H9 (cell line): ENCODE data around the gene C9orf72. TPM values are rescaled to one million over a fixed set of nuclear protein-coding genes. Genes with fewer than 3 reads are reported as not detected.

Experiments used
- DNase-seq: peaks from one replicate; pipeline ENCODE4 v3.0.0-alpha.2; 2017
- H2AFZ ChIP-seq: one replicate; pipeline ENCODE4 v1.6.1; 2013; ENCODE audit warnings: mild to moderate bottlenecking, low read length, control low read depth, moderate library complexity
- H2AK5ac ChIP-seq: 2 replicates; pipeline ENCODE4 v1.6.1; 2013; ENCODE audit warnings: low read length, control low read depth, mixed read lengths; ENCODE audit not compliant: insufficient read length
- H2BK120ac ChIP-seq: one replicate; pipeline ENCODE4 v1.6.1; 2013; ENCODE audit warnings: low read depth, mild to moderate bottlenecking, low read length, control low read depth, inconsistent platforms; ENCODE audit not compliant: poor library complexity, severe bottlenecking
- H2BK12ac ChIP-seq: 2 replicates; pipeline ENCODE4 v1.6.1; 2013; ENCODE audit warnings: low read length, control low read depth, mixed read lengths, low read depth; ENCODE audit not compliant: insufficient read length
- H2BK15ac ChIP-seq: 2 replicates; pipeline ENCODE4 v1.6.1; 2013; ENCODE audit warnings: low read depth, low read length, control low read depth
- H2BK20ac ChIP-seq: one replicate; pipeline ENCODE4 v1.6.1; 2013; ENCODE audit warnings: low read depth, mild to moderate bottlenecking, low read length, control low read depth, inconsistent platforms; ENCODE audit not compliant: poor library complexity, severe bottlenecking
- H2BK5ac ChIP-seq: 2 replicates; pipeline ENCODE4 v1.6.1; 2013; ENCODE audit warnings: low read length, control low read depth, mixed read lengths; ENCODE audit not compliant: insufficient read length
- H3K14ac ChIP-seq: 2 replicates; pipeline ENCODE4 v1.6.1; 2013; ENCODE audit warnings: low read length, control low read depth; ENCODE audit not compliant: insufficient read depth
- H3K18ac ChIP-seq: 2 replicates; pipeline ENCODE4 v1.6.1; 2013; ENCODE audit warnings: low read depth, mild to moderate bottlenecking, mixed read lengths, low read length, control low read depth; ENCODE audit not compliant: insufficient read length
- H3K23ac ChIP-seq: 2 replicates; pipeline ENCODE4 v1.6.1; 2013; ENCODE audit warnings: low read length, control low read depth, mixed read lengths, low read depth; ENCODE audit not compliant: insufficient read length
- H3K23me2 ChIP-seq: 2 replicates; pipeline ENCODE4 v1.6.1; 2013; ENCODE audit warnings: low read depth, mild to moderate bottlenecking, mixed read lengths, low read length, control low read depth; ENCODE audit not compliant: insufficient read length, poor library complexity, severe bottlenecking
- H3K27ac ChIP-seq: 2 replicates; pipeline ENCODE4 v1.5.1; 2013; ENCODE audit warnings: low read length, control low read depth, mixed read lengths, low read depth; ENCODE audit not compliant: insufficient read length
- H3K27me3 ChIP-seq: 2 replicates; pipeline ENCODE4 v1.6.1; 2013; ENCODE audit warnings: low read length, control low read depth, inconsistent platforms; ENCODE audit not compliant: insufficient read depth
- H3K4ac ChIP-seq: 2 replicates; pipeline ENCODE4 v1.6.1; 2013; ENCODE audit warnings: low read depth, mild to moderate bottlenecking, control low read depth, inconsistent platforms, low read length, moderate library complexity
- H3K4me1 ChIP-seq: 2 replicates; pipeline ENCODE4 v1.6.1; 2013; ENCODE audit warnings: low read length, control low read depth, inconsistent platforms; ENCODE audit not compliant: insufficient read depth
- H3K4me2 ChIP-seq: 2 replicates; pipeline ENCODE4 v1.6.1; 2013; ENCODE audit warnings: low read length, control low read depth, mixed read lengths; ENCODE audit not compliant: insufficient read length, insufficient read depth
- H3K56ac ChIP-seq: 2 replicates; pipeline ENCODE4 v1.6.1; 2013; ENCODE audit warnings: low read depth, mild to moderate bottlenecking, mixed read lengths, low read length, control low read depth; ENCODE audit not compliant: insufficient read length
- H3K79me1 ChIP-seq: 2 replicates; pipeline ENCODE4 v1.6.1; 2013; ENCODE audit warnings: low read depth, mild to moderate bottlenecking, moderate library complexity, low read length, control low read depth, inconsistent platforms; ENCODE audit not compliant: insufficient read depth, poor library complexity, severe bottlenecking
- H3K79me2 ChIP-seq: 2 replicates; pipeline ENCODE4 v1.6.1; 2013; ENCODE audit warnings: low read length, control low read depth, inconsistent platforms; ENCODE audit not compliant: insufficient read depth
- H3K9ac ChIP-seq: 2 replicates; pipeline ENCODE4 v1.6.1; 2013; ENCODE audit warnings: low read length, control low read depth, mixed read lengths; ENCODE audit not compliant: insufficient read length; ENCODE audit errors: extremely low read depth
- H3K9me3 ChIP-seq: one replicate; pipeline ENCODE4 v1.6.1; 2013; ENCODE audit warnings: low read depth, low read length, inconsistent platforms; ENCODE audit not compliant: control insufficient read depth
- H3T11ph ChIP-seq: one replicate; pipeline ENCODE4 v1.6.1; 2013; ENCODE audit warnings: mild to moderate bottlenecking, low read length, control low read depth, inconsistent platforms
- H4K20me1 ChIP-seq: one replicate; pipeline ENCODE4 v1.6.1; 2013; ENCODE audit not compliant: control insufficient read depth, insufficient read length, insufficient read depth
- H4K5ac ChIP-seq: 2 replicates; pipeline ENCODE4 v1.6.1; 2013; ENCODE audit warnings: low read depth, mild to moderate bottlenecking, mixed read lengths, low read length, control low read depth; ENCODE audit not compliant: insufficient read length
- H4K8ac ChIP-seq: replicated peaks from 2 replicates; pipeline ENCODE4 v1.6.1; 2013; ENCODE audit warnings: low read length, control low read depth, mixed read lengths, low read depth; ENCODE audit not compliant: insufficient read length
- H4K91ac ChIP-seq: 2 replicates; pipeline ENCODE4 v1.6.1; 2013; ENCODE audit warnings: low read depth, mild to moderate bottlenecking, moderate library complexity, mixed read lengths, low read length, control low read depth; ENCODE audit not compliant: insufficient read length
- H3K27ac Mint-ChIP-seq, 3 experiments: 2 replicates in 2 of 3; 3 replicates in 1 of 3; pipeline ENCODE4 v1.8.0; 2020 to 2021; ENCODE audit warnings: mixed read lengths in 3 of 3, mild to moderate bottlenecking in 1 of 3, moderate library complexity in 1 of 3
- H3K27me3 Mint-ChIP-seq: 2 replicates; pipeline ENCODE4 v1.8.0; 2021; ENCODE audit warnings: low read depth, mild to moderate bottlenecking, moderate library complexity, mixed read lengths
- H3K36me3 Mint-ChIP-seq, 3 experiments: 2 replicates in 2 of 3; 3 replicates in 1 of 3; pipeline ENCODE4 v1.8.0; 2020 to 2021; ENCODE audit warnings: low read depth in 3 of 3, mixed read lengths in 3 of 3; ENCODE audit not compliant: insufficient read depth in 1 of 3
- H3K4me1 Mint-ChIP-seq, 2 experiments: 2 replicates each; pipeline ENCODE4 v1.8.0; 2020; ENCODE audit warnings: mixed read lengths in 2 of 2
- H3K4me3 Mint-ChIP-seq, 2 experiments: 2 replicates in 1 of 2; 3 replicates in 1 of 2; pipeline ENCODE4 v1.8.0; 2020 to 2021; ENCODE audit warnings: mild to moderate bottlenecking in 2 of 2, mixed read lengths in 2 of 2, moderate library complexity in 1 of 2
- H3K9me3 Mint-ChIP-seq, 2 experiments: 2 replicates in 1 of 2; 3 replicates in 1 of 2; pipeline ENCODE4 v1.8.0; 2020; ENCODE audit warnings: mild to moderate bottlenecking in 2 of 2, mixed read lengths in 2 of 2, moderate library complexity in 1 of 2
- total RNA-seq: library from RNA; stranded (reverse); gene quantifications from 2 replicates; pipeline ENCODE4 v1.2.1, GENCODE V29; 2021
- TF ChIP-seq, protein P1 (sequence below): fragments of 200-600 bp; sonication (generic); conservative IDR thresholded peaks from 3 replicates; pipeline ENCODE4 v1.8.0; 2021; ENCODE audit warnings: antibody characterized with exemption, mild to moderate bottlenecking

C9orf72 gene
- total RNA-seq, 1 experiment from 2014 or later: 17.0 TPM

DNA sequence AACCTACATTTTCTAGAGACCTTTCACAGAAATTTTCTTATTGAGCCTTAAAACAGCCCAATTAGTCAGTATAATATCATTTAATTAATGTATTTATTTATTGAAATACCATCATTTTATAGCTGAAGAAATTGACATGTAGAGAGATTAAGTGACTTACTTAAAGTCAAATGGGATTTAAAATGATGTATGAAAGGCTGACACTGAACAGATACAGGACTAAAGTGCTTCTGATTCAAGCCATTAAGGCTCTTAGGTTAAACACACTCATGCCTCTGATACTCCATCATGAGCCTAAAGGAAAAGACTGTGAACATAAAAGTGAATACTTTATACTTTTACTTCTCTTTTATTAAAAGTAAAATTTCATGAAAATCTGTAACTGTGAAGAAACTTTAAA is 12.8 kb downstream of the C9orf72 start:
- Mint-ChIP-seq H3K9me3 (no peaks in the 10 kb centered on the region), H3K4me1 (no peaks in the 10 kb centered on the region)
- no peaks in the 10 kb centered on the region for H3K9me3 ChIP-seq

More for the DNA sequence above, 12.8 kb downstream of the C9orf72 start:
- Histone ChIP-seq H3K79me2 (no peaks in the 10 kb centered on the region), H2AFZ (no peak overlapping the region), H2BK120ac (no peak overlapping the region), H2BK15ac (no peak overlapping the region), H3K4ac (no peak overlapping the region), H2BK12ac (no peak overlapping the region), H3K14ac (no peak overlapping the region), H2BK5ac (no peak overlapping the region), H3K9ac (no peak overlapping the region), H3K23me2 (no peaks in the 10 kb centered on the region), H4K8ac (no peak overlapping the region), H2AK5ac (no peak overlapping the region), H3K4me2 (no peak overlapping the region), H3K27ac (no peak overlapping the region), H4K5ac (no peak overlapping the region), H3K4me1 (no peaks in the 10 kb centered on the region), H2BK20ac (no peak overlapping the region), H4K91ac (no peak overlapping the region), H3K27me3 (no peaks in the 10 kb centered on the region), H3K23ac (no peak overlapping the region), H4K20me1 (no peaks in the 10 kb centered on the region), H3K18ac (no peak overlapping the region), H3T11ph (no peak overlapping the region), H3K79me1 (no peaks in the 10 kb centered on the region), H3K56ac (no peak overlapping the region)
- no peak for DNase-seq
- Mint-ChIP-seq H3K27ac (no peak overlapping the region), H3K4me3 (no peak overlapping the region), H3K27me3 (no peaks in the 10 kb centered on the region), H3K36me3 (peaks cover 6 to 40% (median 40%) of the 10 kb centered on the region in 3 experiments; a peak in 5 of 7 replicates)
- TF ChIP-seq, protein P1, sequence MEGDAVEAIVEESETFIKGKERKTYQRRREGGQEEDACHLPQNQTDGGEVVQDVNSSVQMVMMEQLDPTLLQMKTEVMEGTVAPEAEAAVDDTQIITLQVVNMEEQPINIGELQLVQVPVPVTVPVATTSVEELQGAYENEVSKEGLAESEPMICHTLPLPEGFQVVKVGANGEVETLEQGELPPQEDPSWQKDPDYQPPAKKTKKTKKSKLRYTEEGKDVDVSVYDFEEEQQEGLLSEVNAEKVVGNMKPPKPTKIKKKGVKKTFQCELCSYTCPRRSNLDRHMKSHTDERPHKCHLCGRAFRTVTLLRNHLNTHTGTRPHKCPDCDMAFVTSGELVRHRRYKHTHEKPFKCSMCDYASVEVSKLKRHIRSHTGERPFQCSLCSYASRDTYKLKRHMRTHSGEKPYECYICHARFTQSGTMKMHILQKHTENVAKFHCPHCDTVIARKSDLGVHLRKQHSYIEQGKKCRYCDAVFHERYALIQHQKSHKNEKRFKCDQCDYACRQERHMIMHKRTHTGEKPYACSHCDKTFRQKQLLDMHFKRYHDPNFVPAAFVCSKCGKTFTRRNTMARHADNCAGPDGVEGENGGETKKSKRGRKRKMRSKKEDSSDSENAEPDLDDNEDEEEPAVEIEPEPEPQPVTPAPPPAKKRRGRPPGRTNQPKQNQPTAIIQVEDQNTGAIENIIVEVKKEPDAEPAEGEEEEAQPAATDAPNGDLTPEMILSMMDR: no peak
